Neural cell (in vitro differentiated cells): Measurements from ENCODE around the gene PKN2.

Source experiments
- EP300 ChIP-seq: fragments of 450-650 bp; conservative IDR thresholded peaks from 2 replicates; pipeline ENCODE4 v1.6.1; 2014; ENCODE audit warnings: antibody characterized with exemption, mild to moderate bottlenecking, moderate library complexity; ENCODE audit not compliant: poor library complexity, severe bottlenecking
- EZH2 ChIP-seq: fragments of 200-600, 300-800 bp; shearing (Covaris generic), sonication (generic); IDR thresholded peaks from 2 replicates; pipeline ENCODE4 v1.6.1; 2014; ENCODE audit warnings: antibody characterized with exemption, low read length, borderline replicate concordance, mild to moderate bottlenecking; ENCODE audit not compliant: insufficient read depth, poor library complexity, severe bottlenecking
- MXI1 ChIP-seq: fragments of 450-650 bp; conservative IDR thresholded peaks from 2 replicates; pipeline ENCODE4 v1.6.1; 2014; ENCODE audit warnings: antibody characterized with exemption, mild to moderate bottlenecking; ENCODE audit not compliant: poor library complexity, severe bottlenecking
- POLR2AphosphoS5 ChIP-seq: IDR thresholded peaks from 2 replicates; pipeline ENCODE4 v1.6.1; 2012
- RAD21 ChIP-seq: fragments of 450-650 bp; conservative IDR thresholded peaks from 2 replicates; pipeline ENCODE4 v1.6.1; 2014; ENCODE audit warnings: antibody characterized with exemption, mild to moderate bottlenecking, moderate library complexity
- REST ChIP-seq: IDR thresholded peaks from 2 replicates; pipeline ENCODE4 v1.6.1; 2012; ENCODE audit warnings: borderline replicate concordance
- SMC3 ChIP-seq: fragments of 450-650 bp; conservative IDR thresholded peaks from 2 replicates; pipeline ENCODE4 v1.6.1; 2014; ENCODE audit warnings: antibody characterized with exemption, mild to moderate bottlenecking, moderate library complexity; ENCODE audit not compliant: poor library complexity
- TAF1 ChIP-seq: IDR thresholded peaks from 2 replicates; pipeline ENCODE4 v1.6.1; 2012; ENCODE audit warnings: low read depth
- TF ChIP-seq, protein P1 (sequence below): fragments of 450-650 bp; IDR thresholded peaks from 2 replicates; pipeline ENCODE4 v1.5.1; 2014; ENCODE audit warnings: antibody characterized with exemption, mild to moderate bottlenecking, moderate library complexity; ENCODE audit not compliant: poor library complexity, severe bottlenecking

- no peak for TF ChIP-seq MXI1
- TF ChIP-seq POLR2AphosphoS5: no peak
- TF ChIP-seq, protein P1, sequence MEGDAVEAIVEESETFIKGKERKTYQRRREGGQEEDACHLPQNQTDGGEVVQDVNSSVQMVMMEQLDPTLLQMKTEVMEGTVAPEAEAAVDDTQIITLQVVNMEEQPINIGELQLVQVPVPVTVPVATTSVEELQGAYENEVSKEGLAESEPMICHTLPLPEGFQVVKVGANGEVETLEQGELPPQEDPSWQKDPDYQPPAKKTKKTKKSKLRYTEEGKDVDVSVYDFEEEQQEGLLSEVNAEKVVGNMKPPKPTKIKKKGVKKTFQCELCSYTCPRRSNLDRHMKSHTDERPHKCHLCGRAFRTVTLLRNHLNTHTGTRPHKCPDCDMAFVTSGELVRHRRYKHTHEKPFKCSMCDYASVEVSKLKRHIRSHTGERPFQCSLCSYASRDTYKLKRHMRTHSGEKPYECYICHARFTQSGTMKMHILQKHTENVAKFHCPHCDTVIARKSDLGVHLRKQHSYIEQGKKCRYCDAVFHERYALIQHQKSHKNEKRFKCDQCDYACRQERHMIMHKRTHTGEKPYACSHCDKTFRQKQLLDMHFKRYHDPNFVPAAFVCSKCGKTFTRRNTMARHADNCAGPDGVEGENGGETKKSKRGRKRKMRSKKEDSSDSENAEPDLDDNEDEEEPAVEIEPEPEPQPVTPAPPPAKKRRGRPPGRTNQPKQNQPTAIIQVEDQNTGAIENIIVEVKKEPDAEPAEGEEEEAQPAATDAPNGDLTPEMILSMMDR: no peak
- no peak for TF ChIP-seq EP300
- TF ChIP-seq TAF1: no peak
- no peak for TF ChIP-seq EZH2
- no peak for TF ChIP-seq SMC3
- TF ChIP-seq RAD21: no peak
- TF ChIP-seq REST: no peak
These were observed 199.1 kb downstream of the PKN2 start for GRCh38 chr1:88883156-88883555.
